GM21390 (cell line): Measurements from ENCODE around the gene ZNG1E.
"Not testable (repeated sequence)": the region's sequence is repeated elsewhere in the genome, so short reads cannot be mapped to it uniquely, and the experiment has no call there.

Source experiments
- ATAC-seq: cut with Tn5 transposase; IDR thresholded peaks from one replicate; pipeline ENCODE4 v1.9.1; 2021; ENCODE audit not compliant: unreplicated experiment

The ZNG1E gene

DNA sequence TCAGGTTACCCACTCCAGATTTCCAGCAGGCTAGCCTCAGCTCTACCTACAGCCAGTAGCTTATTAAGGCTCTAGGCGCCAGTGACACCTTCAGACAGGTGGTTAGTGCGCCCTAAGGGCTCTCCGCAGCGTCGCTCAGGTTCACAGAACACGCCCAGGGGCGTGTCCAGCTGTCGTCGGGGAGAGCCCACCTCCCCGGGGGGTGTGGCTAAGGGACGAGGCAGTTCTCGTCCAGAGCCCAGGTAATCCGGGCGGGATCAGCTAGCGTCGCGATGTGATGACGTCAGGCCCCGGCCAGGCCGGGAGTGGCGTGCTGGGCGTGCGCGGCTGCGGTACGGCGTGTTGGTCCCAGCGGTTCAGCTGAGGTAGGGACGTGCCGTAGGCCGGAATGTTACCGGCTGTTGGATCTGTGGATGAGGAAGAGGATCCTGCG is at the start of gene ZNG1E:
Gene ZNG1E (plus strand): TSS at position 340 of the 433 bp plus-strand sequence. CDS start 49 bp downstream, at position 389.
- not testable (repeated sequence) for ATAC-seq

DNA sequence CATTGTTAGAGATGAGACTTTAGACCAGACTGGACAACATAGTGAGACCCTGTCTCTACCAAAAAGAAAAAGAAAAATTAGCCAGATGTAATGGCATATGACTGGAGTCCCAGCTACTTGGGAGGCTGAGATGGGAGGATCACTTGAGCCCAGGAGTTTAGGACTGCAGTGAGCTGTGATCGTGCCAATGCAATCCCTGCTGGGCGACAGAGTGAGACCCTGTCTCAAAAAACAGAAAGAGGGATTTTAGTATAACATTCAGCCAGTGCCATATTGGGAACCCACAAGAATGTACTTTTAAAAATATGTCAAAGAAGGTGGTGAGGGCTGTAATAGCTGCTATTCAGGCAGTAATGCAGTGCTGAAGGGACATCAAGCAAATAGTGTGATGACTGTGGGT is 2.1 kb upstream of the ZNG1E start:
- not testable (repeated sequence) for ATAC-seq

DNA sequence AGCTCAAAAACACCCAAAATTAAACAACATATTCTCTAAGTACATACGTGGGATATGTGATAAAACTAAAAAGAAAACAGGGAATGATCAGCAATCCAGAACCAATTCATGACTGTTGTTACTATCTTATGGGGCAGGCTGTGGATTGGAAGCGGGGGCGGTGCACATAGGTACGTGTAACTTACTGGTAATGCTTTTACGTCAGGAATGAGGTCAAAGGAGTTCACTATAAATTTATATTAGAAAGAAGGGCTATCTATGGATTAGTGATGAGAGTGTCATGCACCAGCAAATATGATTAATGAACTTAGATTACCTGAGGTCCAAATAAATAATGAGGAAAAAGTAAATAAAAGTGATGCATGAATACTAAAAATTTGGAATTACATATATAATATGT is 710 bp upstream of the ZNG1E start:
- not testable (repeated sequence) for ATAC-seq

DNA sequence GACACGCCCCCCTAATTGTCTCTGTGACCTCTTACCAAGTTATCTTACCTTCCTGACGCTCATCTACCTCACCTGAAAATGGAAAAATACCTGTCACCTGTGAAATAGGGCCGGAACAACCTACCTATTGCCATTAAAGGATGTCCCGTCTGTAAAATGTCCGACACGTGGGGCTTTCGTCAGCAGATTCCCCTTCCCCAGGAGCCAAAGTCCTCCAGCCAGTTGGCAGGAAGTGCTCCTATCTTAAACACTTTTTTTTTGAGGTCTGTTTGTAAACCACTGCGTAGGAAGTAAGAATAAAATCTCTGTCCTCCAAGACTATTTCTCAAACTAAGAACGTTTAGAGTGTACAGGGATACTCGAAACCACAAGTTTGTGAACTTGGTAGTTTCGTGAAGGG is 661 bp downstream of the ZNG1E start:
- ATAC-seq, result not testable (repeated sequence)

DNA sequence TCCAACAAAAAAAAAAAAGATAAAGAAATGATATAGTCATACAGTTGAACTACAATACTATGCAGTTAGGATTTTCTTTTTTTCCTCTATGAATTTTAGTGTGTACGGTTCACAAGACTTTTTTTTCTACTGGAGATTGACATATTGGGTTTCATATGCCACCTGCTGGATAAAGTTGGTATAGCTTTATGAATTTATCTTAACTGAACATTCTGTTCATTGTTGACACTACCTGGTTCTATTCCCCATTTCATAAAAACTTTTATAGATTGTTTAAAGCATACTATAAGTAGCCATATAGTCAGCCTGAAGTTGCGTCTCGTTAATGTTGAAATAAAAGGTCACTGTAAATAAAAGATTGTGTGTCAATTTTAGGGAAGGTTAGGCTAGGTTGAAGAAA is 2.8 kb downstream of the ZNG1E start:
- ATAC-seq, result not testable (repeated sequence)

DNA sequence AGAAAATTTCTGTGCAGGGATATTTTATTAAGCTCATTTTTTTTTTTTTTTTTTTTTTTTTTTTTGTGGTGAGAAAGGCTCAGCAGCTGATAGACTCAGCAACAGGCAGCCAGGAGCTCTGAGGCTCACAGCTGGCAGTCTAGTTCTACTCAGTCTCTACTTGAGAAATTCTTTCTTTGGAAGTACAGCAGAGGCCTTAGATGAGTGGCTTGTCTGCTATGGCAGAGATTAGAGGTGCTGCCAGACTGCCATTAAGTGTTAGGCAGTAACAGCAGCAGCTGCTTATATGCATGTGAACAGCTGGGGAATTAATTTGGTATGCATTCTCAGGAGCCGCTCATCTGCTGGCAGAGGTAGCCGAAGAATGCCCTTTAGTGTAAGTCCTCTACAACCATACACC is 27.8 kb downstream of the ZNG1E start:
- ATAC-seq, result not testable (repeated sequence)

DNA sequence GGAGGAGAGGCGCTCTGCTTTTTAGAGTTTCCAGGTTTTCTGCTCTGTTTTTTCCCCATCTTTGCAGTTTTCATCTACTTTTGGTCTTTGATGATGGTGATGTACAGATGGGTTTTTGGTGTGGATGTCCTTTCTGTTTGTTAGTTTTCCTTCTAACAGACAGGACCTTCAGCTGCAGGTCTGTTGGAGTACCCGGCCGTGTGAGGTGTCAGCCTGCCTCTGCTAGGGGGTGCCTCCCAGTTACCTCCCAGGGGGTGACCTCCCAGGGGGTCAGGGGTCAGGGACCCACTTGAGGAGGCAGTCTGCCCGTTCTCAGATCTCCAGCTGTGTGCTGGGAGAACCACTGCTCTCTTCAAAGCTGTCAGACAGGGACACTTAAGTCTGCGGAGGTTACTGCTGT is 38.7 kb downstream of the ZNG1E start:
- ATAC-seq, result not testable (repeated sequence)

DNA sequence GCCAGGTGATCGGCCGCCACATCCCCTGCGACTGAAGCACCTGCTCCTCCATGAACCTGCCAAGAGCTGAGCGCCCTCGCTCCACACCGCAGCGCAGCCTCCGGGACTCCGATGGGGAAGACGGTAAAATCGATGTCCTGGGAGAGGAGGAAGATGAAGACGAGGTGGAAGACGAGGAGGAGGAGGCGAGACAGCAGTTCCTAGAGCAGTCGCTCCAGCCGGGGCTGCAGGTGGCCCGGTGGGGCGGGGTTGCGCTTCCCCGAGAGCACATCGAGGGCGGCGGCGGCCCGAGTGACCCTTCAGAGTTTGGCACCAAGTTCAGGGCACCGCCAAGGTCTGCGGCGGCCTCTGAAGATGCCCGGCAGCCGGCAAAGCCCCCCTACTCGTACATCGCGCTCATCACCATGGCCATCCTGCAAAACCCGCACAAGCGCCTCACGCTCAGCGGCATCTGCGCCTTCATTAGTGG is 61.4 kb downstream of the ZNG1E start, which contains the start of gene FOXD4L4:
Gene FOXD4L4 (plus strand): TSS at position 51 of the 469 bp plus-strand sequence. CDS start 0 bp downstream, at position 51.
- ATAC-seq, result not testable (repeated sequence)

DNA sequence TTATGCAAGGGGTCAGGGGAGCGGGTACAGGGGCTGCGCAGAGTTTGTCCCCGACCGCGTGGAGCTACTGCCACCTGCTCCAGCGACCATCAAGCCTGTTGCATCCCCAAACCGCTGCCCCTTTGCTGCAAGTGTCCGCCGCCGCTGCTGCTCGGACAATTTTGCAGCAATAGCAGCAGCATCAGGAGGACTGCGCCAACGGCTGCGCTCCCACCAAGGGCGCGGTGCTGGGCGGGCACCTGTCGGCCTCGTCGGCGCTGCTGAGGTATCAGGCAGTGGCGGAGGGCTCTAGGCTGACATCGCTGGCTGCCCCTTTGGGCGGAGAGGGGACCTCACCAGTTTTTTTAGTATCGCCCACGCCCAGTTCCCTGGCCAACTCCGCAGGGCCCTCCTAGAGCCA is 62.4 kb downstream of the ZNG1E start:
- not testable (repeated sequence) for ATAC-seq
